HG02852 (cell line): ENCODE data around the gene MEF2B.
"Not testable (repeated sequence)": the region's sequence is repeated elsewhere in the genome, so short reads cannot be mapped to it uniquely, and the experiment has no call there.

ENCODE experiments used
- ATAC-seq: cut with Tn5 transposase; IDR thresholded peaks from one replicate; pipeline ENCODE4 v1.9.1; 2021; ENCODE audit warnings: mild to moderate bottlenecking, moderate library complexity; ENCODE audit not compliant: unreplicated experiment

MEF2B gene

DNA sequence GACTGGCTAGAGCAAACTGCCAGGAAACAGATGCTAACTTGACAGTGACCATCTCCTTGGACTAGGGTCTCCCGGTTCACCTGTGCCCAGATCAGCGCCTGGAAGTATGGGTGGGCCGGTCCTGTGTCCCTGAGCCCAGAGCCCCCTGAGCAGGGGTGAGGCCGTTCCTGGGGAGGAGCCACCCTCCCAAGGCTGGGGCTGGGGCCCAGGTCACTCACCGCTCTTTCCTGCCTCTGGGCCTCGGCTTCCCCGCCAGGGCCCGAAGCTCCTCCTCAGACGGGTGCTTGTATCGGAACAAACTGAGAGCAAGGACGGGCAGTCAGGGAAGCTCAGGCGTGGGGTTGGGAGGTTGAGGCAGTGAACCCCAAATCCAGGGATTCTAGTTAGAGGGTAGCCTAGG lies 37.2 kb downstream of the MEF2B start:
- ATAC-seq: no peak

DNA sequence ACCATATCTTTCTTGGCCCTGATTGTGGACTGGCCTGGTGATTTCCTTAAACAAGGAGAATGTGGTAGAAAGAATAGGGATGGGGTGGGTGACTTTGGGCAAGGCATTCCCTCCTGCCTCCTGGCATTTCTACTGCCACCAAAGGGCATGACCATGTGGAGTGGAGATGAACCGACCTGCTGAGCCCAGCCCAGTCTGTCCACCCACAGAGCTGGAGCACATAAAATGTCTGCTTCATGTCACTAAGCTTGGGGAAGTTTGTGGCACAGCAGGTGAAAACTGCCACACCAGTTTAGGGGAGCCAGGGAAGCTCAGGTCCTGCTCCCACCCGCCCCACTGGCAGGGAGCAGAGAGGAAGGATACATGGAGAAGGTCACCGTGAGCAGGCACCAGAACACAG lies 38.1 kb downstream of the MEF2B start:
- no peak for ATAC-seq

DNA sequence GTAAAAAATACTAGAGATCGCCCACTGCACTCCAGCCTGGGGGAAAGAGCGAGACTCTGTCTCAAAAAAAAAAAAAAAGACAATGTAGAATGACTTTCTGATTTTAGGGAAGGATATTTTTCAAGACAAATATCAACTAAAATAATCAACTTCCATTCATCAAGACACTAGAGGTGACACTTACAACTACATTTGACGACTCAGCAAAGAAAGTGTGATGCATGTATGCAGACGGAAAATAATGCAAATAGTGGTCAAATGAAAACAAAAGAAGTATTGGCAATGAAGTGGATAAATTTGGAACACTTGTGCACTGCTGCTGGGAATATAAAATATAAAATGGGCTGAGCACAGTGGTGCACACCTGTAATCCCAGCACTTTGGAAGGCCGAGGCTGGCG lies 44.0 kb downstream of the MEF2B start:
- ATAC-seq: no peak

DNA sequence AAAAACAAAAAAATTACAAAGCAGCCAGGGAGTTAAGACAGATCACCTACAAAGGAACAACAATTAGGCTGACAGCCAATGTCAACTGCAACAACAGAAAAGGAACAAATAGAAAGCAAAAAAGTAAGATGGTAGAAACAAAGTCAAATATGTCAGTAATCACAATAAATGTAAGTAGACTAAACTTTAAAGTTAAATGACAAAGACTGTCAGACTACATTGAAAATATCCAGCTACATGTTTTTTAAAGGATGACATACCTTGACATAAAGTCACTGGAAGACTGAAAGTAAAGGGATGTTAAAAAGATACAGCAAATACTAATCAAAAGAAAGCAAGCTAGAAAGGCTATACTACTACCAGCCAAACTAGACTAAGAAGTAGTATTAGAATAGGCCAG lies 46.7 kb downstream of the MEF2B start:
- no peak for ATAC-seq

DNA sequence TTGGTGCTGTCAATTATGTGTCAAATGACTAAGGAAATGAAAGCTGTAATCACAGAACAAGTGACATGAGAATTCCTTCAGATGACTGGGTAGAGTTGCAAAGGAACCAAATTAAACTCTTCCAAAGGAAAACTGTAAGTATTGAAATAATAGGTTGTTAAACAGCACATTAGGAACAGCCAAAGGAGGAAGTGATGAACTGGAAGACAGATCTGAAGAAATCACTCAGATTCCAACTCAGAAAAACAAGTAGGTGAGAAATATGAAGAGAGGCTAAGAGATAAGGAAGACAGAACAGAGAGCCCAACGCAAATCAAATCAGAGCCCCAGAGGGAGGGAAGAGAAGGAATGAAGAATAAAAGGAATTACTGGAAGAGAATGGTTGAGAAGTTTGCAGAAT lies 47.2 kb downstream of the MEF2B start:
- no peak for ATAC-seq

DNA sequence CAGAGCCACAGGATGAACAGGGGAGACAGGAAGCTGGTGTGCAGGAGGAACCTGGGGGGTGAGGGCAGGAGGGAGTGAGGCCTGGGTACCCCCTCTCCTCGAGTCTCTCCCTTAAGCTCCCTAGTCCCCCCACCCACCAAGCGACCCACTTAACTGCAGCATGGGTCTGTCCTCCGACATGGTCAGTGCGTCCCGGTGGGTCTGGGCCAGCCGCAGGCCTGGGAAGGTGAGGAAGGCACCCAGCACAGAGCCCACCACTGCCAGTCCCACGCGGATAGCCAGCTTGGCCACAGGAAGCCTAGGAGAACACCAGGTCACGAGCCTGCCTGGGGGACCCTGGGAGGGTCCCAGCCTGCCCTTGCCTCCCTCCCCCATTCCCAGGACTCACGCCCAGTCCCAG lies 48.7 kb downstream of the MEF2B start:
- ATAC-seq: no peak

DNA sequence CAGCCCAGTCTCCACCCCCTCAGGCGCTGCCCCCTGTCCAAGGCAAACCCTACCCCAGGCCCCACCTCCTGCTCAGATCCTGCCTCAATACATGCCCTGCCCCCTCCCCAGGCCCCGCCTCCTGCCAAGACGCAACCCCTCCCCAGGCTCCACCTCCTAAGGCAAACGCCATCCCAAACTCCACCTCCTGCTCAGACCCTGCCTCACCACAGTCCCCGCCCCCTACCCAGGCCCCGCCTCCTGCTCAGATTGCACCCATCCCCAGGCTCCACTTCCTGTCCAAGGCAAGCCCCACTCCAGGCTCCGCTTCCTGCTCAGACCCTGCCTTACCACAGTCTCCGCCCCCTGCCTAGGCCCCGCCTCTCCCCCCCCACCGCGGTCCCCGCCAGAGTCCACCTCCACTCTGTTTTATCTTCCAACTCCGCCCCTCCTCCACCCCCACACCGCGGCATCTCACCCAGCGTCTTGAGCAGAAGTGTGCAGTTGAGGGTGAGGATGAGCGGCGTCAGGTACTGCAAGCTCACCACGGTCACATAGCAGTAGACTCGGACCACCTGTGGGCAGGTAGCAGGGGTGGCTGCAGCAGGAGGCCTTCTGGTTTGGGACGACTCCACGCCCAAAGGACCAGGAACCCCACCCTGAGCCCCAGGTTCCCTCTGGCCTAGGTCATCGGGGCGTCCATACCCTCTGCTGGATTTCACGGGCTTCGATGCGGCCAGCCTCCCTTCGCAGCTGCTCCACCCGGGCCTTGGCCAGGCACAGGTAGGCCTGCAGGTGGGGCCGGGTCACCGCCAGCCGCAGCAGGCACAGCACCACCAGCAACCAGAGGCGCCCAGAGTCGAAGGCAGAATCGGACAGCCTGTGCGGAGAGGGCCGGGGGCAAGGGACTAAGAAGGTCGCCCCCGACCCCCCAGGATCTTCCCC lies 49.5 kb downstream of the MEF2B start:
- ATAC-seq: no peak

DNA sequence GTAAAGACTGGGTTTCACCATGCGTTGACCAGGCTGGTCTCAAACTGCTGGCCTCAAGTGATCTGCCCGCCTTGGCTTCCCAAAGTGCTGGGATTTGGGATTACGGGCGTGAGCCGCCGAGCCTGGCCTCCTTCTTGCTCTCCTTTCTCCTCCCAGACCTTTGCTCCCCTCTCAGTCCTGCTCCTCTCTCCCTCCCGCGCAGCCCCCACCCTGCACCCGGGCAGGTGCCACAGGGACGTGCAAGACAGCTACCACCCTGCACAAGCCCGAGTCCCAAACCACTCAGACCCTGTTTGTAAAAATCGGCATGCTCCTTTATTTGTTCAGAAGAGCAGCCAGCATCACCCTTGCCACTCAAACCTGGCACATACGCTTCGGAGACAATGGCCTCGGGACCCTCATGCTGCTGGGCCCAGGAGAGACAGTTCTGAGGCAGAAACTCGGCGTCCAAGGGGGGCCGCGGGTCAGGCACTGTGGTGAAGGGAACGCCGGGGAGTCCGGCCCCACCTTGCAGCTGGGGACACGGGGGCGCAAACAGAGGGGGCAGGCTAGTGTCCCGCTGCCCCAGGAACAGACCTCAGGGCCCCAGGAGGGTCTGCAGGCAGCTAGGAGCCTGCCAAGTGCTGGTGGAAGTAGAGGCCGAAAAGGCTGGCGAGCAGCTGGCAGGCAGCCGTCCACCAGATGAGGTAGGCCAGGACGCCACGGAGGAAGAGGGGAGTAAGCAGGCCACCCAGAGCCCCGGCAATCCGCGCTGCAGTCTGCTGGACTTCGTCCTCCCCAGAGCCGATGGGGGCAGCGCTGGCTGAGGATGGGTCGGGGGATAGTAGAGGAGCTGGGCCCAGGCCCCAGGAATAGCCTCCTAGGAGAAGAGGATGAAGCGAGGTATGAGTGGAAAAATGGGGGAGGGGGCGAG lies 50.5 kb downstream of the MEF2B start:
- no peak for ATAC-seq

DNA sequence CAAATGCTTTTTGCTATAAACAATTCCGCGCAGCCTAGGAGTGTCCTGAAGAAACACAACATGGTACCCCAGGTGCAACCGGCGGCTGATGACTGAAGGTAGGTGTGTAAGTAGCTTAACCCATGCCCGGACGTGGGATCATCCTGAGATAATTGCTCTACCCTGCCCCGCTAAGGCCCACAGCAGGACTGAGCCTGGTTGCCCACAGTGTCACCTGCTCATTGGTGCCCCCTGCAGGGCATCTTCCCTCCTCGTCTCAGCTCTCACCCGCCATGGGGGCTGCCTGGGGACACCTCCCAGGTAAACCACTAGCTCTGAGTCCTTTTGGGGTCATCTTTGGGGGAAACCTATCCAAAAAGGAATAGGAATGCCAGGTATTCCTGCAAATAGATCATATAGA lies 54.1 kb downstream of the MEF2B start:
- ATAC-seq: no peak

DNA sequence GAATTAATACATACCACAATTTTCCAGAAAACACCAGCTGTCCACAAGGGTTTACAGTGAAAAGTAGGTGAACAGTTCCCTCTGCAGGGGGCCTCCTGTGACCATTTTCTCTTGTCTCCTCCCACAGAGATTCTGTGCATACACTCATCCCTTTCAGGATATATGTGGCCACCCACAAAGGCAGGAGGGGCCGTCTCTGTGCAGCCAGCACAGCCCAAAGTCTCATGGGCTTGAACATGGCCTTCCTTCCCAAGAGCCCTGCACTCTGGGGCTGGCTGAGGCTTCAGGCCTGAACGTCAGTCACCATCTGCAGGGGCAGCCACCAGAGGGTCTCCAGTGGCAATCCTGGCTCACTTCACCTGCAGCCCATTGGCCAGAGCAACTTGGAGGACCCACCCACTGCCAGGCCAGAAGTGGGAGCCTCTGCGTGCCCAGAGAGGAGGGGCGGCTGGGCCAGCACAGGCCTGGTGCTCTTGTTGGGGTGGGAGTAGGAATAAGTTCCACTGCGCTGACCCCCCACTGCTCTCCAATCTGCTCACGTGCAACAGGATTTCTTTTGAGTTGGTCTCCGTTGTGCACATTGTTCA lies 56.9 kb downstream of the MEF2B start:
- no peak for ATAC-seq

DNA sequence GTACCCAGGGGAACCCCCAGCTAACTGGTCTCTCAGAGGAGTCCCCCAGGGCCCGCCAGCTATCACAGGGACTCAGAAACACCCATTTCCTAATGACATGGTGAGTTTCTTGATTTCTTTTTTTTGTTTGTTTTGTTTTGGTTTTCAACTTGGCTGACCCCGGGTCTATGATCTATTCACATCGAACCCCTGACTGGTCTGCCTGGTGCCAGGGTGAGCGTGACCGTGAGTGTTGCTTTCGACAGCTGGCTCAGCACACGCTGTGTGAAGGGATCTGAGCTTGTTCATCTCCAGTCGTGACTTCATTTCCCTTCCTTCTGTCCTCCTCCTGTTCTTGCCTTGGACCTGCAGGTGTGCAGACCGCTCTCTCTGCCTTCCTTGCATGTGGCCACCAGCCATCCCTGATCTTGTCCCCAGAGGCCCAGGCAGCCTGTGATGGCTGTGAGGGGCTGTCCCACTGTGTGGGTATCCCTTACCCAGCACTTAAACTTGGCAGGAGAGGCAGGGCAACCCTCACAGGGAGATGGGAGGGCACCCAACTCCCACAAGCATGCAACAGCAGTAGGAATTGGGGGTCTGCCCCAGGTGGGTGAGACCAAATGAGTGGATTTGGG lies 58.0 kb downstream of the MEF2B start:
- no peak for ATAC-seq

DNA sequence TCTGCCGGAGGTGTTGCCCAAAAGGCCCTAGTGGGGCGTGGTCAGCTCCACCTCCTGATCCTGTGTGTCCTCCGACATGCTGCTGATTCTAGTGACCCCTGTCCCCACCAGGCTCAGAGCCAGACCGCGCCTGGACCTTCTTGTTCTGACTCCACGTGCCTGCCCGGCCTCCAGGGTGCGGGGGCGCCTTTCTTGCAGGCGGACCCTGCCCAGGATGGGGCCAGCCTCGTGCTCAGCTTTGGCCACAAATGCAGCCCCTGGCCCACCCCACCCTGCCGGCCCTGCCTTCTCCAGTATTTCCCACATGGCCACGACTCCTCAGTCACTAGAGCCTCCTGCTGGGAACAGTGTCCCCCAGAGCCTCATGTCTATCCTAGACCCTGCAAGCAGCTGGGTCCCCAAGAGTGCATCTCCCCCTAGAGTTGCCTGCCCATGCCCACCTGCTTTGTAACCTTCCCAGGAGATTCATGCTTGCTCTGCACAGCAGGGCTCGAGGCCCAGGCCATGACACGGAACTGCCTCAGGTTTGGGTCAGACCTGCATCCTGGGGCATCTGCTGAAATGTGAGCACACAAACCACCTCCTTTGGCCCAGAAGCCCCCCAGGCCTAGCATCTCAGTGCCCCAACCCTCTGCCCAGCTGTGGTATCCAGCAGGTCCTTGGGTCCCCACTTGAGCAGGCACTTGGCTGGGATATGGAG lies 58.8 kb downstream of the MEF2B start:
- no peak for ATAC-seq

DNA sequence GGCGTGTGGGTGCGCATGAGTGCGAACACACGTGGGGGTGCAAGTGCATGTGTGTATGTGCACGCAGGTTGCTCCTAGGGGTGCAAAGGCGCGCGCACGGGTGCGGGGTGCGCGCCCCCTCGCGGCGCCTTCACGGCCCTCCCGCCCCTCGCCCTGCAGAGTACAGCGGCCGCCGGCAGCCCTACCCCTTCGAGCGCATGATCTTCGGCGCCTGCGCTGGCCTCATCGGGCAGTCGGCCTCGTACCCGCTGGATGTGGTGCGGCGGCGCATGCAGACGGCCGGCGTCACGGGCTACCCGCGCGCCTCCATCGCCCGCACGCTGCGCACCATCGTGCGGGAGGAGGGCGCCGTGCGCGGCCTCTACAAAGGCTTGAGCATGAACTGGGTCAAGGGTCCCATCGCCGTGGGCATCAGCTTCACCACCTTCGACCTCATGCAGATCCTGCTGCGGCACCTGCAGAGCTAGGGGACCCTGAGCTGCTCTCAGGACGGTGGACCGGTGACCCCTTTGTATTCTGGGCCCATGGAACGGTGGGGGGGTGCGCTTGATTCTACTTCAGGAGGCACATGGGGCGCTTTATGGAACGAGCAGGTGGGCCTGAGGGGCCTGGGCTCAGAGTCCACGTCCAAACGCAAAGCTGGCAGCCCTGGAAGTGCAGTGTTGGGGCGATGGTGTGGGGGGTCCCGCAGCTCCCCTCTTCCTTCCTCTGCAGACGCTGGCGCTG lies 59.5 kb downstream of the MEF2B start:
- ATAC-seq: no peak

DNA sequence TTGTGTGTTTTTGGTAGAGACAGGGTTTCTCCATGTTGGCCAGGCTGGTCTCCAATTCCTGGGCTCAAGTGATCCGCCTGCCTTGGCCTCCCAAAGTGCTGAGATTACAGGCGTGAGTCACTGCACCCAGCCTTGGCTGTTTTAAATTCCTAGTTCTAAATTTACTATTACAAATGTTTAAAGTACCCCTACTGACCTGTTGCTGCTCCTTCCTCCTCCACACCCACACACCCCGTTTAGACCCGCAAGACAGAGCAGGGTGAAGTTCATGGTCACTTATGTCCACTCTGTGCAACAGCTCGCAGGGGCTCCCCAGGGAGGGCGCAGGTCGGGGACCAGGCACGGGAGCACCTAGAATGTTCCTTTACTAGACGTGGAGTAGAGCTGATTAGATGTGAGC lies 60.5 kb downstream of the MEF2B start:
- no peak for ATAC-seq

DNA sequence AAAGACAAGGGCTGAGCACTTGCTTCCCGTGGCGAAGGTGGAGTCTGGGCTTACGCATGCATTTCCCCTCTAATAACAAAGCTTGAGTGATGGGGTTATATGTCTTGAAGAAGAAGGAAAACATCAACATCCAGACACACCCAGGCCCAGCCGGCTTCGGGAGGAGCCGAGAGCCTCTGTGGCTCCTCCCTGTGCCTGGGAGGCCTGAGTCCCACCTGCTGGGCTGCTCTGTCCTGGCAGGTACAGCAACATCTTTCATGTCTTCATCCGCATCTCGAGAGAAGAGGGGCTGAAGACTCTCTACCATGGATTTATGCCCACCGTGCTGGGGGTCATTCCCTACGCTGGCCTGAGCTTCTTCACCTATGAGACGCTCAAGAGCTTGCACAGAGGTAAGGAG lies 62.4 kb downstream of the MEF2B start:
- no peak for ATAC-seq

DNA sequence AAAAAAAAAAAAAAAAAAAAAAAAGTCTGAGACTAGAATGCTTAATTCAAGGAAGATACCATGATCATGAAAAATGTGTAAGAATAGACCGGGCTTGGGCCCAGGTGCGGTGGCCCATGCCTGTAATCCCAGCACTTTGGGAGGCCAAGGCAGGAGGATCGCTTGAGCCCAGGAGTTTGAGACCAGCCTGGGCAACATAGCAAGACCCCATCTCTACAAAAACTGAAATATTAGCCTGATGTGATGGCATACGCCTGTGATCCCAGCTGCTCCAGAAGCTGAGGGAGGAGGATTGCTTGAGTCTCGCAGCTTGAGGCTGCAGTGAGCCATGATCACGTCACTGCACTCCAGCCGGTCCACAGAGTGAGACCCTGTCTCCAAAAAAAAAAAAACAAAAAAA lies 63.1 kb downstream of the MEF2B start:
- not testable (repeated sequence) for ATAC-seq

DNA sequence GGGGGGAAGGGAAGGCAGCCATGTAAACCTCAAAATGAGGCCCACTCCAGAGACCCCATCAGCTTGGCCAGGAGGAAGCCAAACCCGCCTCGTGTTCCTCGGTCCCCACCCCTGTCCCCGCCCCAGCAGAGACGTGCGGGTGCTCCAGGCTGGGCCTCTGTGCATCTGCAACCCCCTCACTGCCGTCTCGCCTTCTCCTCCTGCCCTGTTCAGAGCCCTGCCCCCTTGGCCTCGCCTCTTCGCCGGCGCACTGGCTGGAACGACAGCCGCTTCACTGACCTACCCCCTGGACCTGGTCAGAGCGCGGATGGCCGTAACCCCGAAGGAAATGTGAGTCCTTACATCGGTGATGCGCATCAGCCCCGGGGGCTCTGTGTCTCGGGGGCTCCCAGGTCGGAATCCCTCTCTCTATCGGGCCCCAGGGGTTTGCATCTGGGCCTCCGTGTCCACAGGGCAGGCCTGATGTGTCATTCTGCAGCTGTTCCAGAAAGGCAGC lies 64.0 kb downstream of the MEF2B start:
- no peak for ATAC-seq

DNA sequence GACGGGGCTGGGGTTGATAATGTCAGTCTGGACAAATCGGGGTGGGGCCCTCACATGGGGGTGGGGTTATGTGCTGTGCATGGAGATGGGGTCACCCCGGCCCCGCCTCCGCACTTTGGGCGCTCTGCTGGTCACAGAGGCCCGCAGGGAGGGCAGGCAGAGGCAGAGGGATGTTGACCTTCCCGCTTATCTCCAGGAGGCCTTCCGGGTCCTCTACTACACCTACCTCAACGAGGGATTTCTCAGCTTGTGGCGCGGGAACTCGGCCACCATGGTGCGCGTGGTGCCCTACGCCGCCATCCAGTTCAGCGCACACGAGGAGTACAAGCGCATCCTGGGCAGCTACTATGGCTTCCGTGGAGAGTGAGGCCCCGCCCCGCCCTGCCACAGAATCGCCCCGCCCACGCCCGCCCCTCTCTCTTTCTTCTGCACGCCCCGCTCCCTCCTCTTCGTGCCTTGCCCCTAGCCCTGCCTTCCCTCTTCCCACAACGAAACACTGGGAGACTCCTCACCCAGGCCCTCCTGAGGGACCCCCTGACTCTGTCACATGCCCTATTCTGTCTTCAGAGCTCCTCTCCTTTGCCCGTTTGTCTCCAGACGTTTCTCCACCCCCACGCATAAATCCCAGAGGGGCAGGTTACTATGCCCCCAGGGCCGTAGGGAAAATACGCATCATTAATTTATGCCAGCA lies 64.6 kb downstream of the MEF2B start:
- ATAC-seq: no peak

DNA sequence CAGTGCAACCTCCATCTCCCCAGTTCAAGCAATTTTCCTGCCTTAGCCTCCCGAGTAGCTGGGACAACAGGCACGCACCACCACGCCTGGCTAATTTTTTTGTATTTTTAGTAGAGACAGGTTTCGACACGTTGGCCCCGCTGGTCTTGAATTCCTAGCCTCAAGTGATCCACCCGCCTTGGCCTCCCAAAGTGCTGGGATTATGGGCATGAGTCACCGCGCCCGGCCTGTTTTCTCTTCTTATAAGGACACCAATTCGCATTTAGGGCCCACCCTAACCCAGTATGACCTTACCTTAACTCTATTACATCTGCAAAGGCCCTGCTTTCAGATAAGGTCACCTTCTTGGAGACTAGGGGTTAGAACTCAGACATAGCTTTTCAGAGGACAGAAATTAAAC lies 66.9 kb downstream of the MEF2B start:
- ATAC-seq: no peak
